GOT3 (cell line): ENCODE measurements around the gene PPP1R14B.

Experiments
- DNase-seq: peaks from one replicate; lab custom pipeline; 2025; ENCODE audit warnings: mixed read lengths; lab: John Stamatoyannopoulos, UW

Gene PPP1R14B

DNA sequence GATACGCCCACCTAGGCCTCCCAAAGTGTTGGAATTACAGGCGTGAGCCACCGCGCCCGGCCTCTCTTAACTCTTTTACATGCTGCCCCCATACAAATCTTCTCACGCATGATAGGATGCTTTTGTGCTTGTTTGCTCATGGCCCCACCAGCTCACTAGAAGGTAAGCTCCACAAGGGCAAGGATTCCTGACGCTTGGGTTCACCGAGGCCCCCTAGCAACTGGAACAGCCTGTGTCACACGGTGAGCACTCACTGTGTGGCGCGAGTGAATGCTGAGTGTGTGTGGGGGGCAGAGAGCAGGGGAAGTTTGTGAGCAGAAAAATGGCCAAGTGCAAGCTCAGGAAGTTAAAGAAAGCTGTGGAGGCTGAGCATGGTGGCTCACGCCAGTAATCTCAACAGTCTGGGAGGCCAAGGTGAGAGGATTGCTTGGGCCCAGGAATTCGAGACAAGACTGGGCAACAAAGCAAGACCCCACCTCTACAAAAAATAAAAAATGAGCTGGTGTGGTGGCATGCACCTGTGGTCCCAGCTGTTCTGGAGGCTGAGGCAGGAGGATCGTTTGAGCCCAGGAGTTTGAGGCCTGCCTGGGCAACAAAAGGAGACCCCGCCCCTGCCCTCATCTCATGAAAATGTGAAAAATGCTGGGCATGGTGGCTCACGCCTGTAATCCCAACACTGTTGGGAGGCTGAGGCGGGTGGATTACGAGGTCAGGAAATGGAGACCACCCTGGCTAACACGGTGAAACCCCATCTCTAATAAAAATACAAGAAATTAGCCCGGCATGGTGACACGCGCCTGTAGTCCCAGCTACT is 35.4 kb upstream of the PPP1R14B start:
- DNase-seq: no peak

DNA sequence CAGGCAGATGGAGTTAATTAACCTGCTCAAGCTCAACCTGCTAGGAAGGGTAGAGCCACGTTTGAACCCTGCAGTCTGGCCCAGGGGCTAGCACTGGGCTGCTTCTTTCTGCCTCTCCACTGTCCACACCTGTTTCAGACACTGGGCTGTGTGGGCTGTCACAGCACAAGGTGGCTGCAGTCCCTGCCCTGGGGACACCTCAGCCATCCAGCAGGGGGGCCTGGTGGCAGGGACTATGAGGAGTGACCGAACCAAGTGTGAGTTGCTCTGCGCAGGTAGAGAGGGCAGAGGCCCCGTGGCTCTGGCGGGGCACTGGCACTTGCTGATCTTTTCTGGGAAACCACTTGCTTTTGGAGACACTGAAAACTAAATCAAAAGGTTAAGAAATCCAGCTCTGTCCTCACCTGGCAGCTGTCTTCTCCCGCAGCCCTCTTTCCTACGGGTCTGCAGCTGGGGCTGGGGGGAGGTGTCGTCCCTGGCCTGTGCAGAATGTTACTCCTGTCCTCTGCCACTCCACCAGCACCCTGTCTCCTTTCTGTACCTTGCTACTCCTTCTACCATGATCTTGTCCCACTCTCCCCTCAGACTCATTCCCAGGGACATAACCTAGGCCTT is 31.9 kb upstream of the PPP1R14B start:
- no peak for DNase-seq

GRCh38 chr11:64276653-64277431 is 30.1 kb upstream of the PPP1R14B start:
- DNase-seq: no peak

DNA sequence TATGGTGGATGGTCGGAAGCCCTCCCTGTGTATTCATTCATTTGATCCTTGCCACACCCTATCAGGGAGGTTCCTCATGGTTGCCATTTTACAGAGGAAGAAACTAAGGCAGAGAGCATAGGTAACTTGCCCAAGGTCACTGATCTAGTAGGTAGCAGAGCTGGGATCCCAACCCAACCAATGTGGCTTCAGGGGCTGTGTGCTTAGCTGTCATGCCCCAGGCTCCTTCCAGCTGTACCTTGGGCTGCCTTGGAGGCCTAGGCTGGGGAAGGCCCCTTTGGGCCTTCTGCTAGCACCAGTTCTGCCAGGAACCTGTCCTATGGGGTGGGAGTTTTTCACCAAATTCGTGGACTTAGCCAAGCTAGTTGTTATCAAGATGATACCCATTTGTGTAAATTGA is 29.1 kb upstream of the PPP1R14B start:
- no peak for DNase-seq

DNA sequence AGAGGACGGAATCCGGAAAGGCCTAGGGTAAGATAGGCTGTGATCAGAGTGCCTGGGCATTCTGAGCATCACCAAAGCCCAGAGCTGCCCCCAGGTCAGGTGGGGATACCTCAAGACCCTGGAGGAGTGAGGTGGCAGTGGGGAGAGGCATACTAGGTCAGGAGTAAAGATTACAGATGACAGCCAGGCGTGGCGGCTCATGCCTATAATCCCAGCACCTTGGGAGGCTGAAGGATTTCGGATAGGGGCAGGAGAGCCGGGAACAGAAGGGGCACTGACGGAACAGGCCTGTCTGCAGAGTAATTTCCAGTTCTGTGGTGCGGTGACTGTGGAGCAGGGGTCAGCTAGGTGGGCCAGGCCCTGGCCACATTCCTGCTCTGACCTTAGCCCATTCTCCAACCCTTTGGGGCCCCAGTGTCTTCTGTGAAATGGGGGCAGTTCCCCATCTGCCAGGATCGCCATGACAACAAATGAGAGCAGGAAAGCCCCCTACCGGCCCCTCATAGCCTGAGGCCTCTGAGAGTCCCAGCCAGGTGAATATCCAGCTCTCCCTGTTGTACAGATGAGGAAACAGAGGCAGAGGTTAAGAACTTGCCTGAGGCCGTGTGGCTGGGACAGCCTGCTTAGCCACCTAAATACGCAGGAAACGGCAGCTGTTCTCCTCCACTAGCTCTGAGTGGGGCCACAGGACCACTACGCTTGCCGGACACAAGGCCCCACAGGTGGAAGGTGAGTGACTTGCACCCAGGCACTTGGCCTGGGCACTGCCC is 28.5 kb upstream of the PPP1R14B start:
- no peak for DNase-seq

DNA sequence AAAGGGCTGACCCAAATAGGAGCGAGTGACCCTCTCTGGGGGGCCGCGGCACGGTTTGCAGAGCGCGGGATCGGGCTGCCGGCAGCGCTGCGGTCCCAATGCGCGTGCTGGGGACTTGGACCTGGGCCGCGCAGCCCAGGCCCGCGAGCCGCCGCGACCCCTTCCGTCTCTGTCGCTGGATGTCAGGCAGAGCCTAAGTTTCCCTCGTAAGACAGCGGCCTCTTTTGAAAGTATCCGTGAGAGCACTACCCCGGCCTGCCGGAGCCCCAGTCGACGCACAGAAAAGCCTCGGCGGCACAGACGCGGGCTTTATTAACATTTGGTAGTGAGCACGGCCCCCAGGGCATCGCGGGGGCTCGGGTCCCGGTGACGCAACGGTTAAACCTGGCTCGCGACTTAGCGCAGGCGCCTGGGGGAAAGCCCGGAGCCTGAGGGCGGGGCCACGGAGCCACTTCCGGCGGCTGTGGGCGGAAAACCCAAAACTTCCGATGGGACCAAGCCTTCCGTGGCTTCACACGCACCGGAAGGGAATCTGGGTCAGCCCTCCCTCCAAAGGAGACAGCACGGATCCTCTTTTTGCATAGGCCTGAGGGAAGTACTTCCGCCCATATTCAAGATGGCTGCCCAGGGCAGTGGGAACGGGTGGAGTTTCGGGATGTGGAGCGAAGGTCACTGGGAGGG is 22.9 kb upstream of the PPP1R14B start:
- peak; percentile 97 for DNase-seq

GRCh38 chr11:64268893-64269539 is 22.3 kb upstream of the PPP1R14B start:
- no peak for DNase-seq

DNA sequence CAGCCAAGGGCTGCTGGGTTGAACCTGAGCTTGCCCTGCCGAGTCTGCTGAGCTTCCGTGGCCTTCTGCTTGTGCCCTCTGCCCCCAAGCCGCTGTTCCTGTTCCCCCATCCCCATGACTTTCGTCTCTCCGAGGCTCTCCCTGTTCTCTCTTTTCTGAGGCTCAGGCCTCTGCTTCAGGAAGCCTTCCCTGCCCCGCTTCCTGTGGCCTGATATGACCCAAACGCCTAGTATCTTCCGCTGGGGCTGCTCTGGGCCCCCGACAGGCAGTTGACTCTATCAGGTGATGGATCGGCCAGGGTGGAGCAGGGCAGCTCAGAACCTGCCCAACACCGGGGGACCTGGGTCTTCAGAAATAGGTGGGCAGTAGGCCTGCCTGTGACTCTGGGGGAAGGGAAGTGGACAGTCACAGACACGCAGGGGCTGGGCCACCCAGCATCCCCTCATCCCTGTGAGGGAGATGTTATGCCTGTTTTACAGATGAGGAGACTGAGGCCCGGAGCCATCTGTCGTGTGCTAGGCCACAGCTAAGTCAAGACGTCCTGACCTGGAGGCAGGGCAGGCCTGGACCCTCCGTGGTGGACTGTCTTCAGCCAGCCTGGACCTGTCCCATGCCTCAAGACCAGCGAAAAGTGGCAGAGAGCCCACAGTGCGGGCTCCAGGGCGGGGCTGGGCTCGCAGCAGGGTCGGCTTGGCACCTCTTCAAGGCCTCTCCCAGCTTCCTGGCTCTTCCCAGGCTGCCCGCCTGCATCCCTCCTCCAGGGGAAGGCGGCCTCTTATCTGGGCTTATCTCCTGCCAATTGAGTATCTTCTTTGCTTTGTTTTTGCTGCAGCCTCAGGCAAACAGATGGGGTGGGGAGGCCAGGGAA is 21.5 kb upstream of the PPP1R14B start:
- no peak for DNase-seq

DNA sequence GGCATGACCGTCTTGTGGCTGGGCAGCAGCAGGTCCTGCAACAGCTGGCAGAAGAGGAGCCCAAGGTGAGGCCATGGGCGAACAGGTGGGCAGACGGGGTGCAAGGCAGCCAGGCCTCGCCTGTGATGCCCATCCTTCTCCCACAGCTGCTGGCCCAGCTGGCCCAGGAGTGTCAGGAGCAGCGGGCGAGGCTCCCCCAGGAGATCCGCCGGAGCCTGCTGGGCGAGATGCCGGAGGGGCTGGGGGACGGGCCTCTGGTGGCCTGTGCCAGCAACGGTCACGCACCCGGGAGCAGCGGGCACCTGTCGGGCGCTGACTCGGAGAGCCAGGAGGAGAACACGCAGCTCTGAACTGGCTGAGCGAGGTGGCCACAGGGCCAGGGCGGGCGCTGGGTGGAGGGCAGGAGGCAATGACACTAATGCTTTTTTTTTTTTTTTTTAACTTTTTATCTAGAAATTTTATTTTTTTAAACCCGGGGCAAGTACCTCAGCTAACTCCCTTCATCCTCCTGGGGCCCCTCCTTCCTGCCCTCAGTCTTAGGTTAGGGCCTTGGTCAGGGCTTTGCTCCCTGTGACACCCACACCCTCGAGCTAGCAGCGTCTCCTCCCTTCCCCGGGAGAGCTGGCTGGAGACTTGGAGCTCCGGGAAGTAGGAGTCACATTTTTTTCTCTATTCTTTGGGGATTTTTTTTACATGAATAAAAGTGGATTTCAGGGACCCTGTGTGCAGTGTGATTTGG is 20.6 kb upstream of the PPP1R14B start:
- no peak for DNase-seq

DNA sequence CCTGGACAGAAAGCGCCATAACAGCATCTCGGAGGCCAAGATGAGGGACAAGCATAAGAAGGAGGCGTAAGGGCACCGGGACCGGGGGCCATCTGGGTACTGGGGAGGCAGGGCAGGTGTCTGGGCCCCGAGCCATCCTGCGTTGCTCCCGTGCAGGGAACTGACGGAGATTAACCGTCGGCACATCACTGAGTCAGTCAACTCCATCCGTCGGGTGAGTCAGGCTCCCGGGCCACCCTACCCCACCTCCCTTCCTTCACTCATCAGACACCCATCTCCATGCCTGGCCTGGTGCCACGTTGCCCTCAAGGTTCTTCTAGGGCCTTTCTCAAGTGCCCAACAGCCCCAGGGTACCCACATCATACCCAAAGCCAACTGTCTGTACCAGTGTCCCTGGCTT is 19.6 kb upstream of the PPP1R14B start:
- no peak for DNase-seq

GRCh38 chr11:64265176-64266160 is 18.7 kb upstream of the PPP1R14B start:
- no peak for DNase-seq

- DNase-seq: no peak
Measured at GRCh38 chr11:64264371-64264852, 17.7 kb upstream of the PPP1R14B start.

GRCh38 chr11:64263947-64264317 is 17.2 kb upstream of the PPP1R14B start:
- DNase-seq: no peak

DNA sequence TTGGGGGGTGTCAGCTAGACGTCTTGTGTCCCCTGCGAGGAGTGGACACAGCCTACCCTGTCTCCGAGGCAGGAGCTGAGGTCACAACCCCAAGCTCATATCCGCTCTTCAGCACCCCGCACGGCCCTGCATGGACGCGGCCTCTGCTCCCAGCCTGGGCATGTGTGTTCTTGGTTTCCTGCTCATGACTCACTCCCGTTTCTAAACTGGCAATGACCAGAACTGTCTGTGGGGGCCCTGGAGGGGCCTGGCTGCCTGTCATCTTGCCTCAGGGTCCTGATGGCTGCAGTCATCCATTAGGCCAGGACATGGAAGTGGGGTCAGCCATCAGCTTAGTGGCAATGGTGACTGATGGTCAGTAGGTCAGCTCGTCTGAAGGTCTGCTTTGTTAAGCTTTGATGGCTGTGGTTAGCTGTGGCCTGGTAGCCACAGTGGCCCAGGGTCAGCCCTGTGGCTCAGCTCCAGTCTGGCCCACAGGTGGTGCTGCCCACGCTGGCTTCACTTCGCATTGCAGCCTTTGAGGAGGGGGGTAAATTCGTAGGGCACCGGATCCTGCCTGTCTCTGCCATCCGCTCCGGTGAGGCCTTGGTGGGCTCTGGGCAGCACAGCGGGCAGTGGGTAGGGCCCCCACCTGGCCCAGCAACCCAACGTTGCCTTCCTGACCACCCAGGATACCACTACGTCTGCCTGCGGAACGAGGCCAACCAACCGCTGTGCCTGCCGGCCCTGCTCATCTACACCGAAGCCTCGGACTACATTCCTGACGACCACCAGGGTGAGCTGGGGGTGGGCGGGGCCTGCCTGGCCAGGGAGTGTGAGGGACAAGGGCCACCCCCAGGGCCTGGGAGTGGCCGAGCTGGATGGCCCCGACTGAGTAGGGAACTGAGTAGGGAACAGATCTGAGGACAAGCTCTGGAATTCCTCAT is 16.5 kb upstream of the PPP1R14B start:
- no peak for DNase-seq

DNA sequence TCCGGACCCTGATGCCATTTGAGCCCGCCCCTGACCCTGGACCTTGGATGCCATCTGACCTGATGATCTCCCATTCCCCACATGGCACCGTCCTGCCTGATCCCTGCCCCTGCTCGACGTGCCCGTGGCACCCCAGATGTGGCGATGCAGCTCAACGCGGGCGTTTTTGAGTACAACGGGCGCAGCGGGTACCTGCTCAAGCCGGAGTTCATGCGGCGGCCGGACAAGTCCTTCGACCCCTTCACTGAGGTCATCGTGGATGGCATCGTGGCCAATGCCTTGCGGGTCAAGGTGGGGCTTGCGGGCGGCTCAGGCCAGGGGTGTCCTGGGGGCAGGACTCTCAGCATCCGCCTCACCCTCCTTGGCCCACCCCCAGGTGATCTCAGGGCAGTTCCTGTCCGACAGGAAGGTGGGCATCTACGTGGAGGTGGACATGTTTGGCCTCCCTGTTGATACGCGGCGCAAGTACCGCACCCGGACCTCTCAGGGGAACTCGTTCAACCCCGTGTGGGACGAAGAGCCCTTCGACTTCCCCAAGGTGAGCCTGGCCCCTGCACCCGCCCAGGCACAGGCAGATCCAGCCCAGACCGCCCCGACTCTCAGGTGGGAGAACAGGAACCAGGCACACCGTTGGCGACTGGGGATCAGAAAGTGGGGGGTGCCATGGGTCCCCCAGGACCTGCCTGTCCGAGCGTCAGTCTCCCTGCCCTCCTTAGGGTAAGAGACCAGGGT is 15.7 kb upstream of the PPP1R14B start:
- DNase-seq: no peak

GRCh38 chr11:64261556-64262080 is 14.9 kb upstream of the PPP1R14B start:
- DNase-seq: no peak
